DOHH2 (cell line): Measurements from ENCODE around the gene GBX2.

Source experiments
- H3F3A ChIP-seq: fragments of 200-600 bp; sonication (generic), shearing (Covaris generic); 2 replicates; pipeline ENCODE4 v1.6.0; 2016; ENCODE audit warnings: antibody characterized with exemption, mild to moderate bottlenecking; ENCODE audit not compliant: control insufficient read depth, insufficient read depth
- H3K27ac ChIP-seq: fragments of 200-600 bp; sonication (generic); 2 replicates; pipeline ENCODE4 v1.5.1; 2014; ENCODE audit warnings: low read depth, mild to moderate bottlenecking, low read length, moderate library complexity
- H3K27me3 ChIP-seq: fragments of 200-600 bp; sonication (generic); 2 replicates; pipeline ENCODE4 v1.6.1; 2014; ENCODE audit warnings: mild to moderate bottlenecking, low read length, mixed read lengths; ENCODE audit not compliant: control insufficient read depth
- H3K36me3 ChIP-seq: fragments of 200-600 bp; sonication (generic); 2 replicates; pipeline ENCODE4 v1.6.1; 2014; ENCODE audit warnings: mild to moderate bottlenecking, low read length, moderate library complexity, mixed read lengths; ENCODE audit not compliant: control insufficient read depth
- H3K4me1 ChIP-seq: fragments of 200-600 bp; sonication (generic); 2 replicates; pipeline ENCODE4 v1.6.1; 2014; ENCODE audit warnings: mild to moderate bottlenecking, low read length, mixed read lengths; ENCODE audit not compliant: control insufficient read depth
- H3K4me2 ChIP-seq: fragments of 200-600 bp; sonication (generic); 2 replicates; pipeline ENCODE4 v1.6.0; 2014; ENCODE audit warnings: mild to moderate bottlenecking, low read length, moderate library complexity
- H3K4me3 ChIP-seq: fragments of 200-600 bp; sonication (generic); 2 replicates; pipeline ENCODE4 v1.5.1; 2014; ENCODE audit warnings: mild to moderate bottlenecking, low read length, mixed read lengths
- H3K79me2 ChIP-seq: fragments of 200-600 bp; sonication (generic); 2 replicates; pipeline ENCODE4 v1.6.1; 2014; ENCODE audit warnings: mild to moderate bottlenecking, low read length, mixed read lengths; ENCODE audit not compliant: control insufficient read depth
- H3K9me2 ChIP-seq: fragments of 200-600 bp; sonication (generic); replicated peaks from 2 replicates; pipeline ENCODE4 v1.6.1; 2014; ENCODE audit warnings: mild to moderate bottlenecking, low read length, mixed read lengths; ENCODE audit not compliant: control insufficient read depth
- H3K9me3 ChIP-seq: fragments of 200-600 bp; sonication (generic); 2 replicates; pipeline ENCODE4 v1.6.1; 2014; ENCODE audit warnings: antibody characterized with exemption, low read length, mixed read lengths; ENCODE audit not compliant: control insufficient read depth, insufficient read depth
- H4K20me1 ChIP-seq: fragments of 200-600 bp; sonication (generic); 2 replicates; pipeline ENCODE4 v1.6.0; 2014; ENCODE audit warnings: low read depth, mild to moderate bottlenecking, antibody characterized with exemption, low read length, moderate library complexity; ENCODE audit not compliant: control insufficient read depth, insufficient read depth
- CTCF ChIP-seq: fragments of 200-600 bp; sonication (generic); IDR thresholded peaks from one replicate; pipeline ENCODE4 v1.5.1; 2014; ENCODE audit warnings: antibody characterized with exemption, mild to moderate bottlenecking, low read depth, low read length; ENCODE audit not compliant: poor library complexity, severe bottlenecking
- EZH2phosphoT487 ChIP-seq: fragments of 200-600 bp; sonication (generic); IDR thresholded peaks from 2 replicates; pipeline ENCODE4 v1.6.1; 2017; ENCODE audit warnings: borderline replicate concordance, mild to moderate bottlenecking, antibody characterized with exemption, low read length, moderate library complexity, mixed read lengths

The GBX2 gene

DNA sequence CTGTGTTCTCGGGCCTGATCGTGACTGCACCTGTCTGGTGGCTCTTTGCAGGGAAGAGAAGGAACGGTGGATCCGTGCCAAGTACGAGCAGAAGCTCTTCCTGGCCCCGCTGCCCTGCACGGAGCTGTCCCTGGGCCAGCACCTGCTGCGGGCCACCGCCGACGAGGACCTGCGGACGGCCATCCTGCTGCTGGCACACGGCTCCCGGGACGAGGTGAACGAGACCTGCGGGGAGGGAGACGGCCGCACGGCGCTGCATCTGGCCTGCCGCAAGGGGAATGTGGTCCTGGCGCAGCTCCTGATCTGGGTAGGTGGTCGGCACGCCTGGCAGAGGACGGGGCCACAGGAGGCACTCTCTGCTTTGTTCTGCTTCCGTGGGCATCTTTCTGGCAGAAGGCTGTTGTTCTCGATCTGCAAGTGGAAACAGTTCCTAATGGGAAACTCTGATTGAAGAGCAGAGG lies 48.0 kb downstream of the GBX2 start:
- H3K9me3 ChIP-seq: no peaks in the 10 kb centered on the region
- no peaks in the 10 kb centered on the region for H3K27me3 ChIP-seq
- H3K36me3 ChIP-seq: no peaks in the 10 kb centered on the region
- H3K4me1 ChIP-seq: no peaks in the 10 kb centered on the region
- H3K79me2 ChIP-seq: no peaks in the 10 kb centered on the region
- H3K27ac ChIP-seq: no peak overlapping the region
- TF ChIP-seq EZH2phosphoT487 (no peak), CTCF (no peak)
- no peak overlapping the region for H3K4me2 ChIP-seq
- H4K20me1 ChIP-seq: no peaks in the 10 kb centered on the region
- H3K4me3 ChIP-seq: no peak overlapping the region
- no peaks in the 10 kb centered on the region for H3F3A ChIP-seq
- no peaks in the 10 kb centered on the region for H3K9me2 ChIP-seq

DNA sequence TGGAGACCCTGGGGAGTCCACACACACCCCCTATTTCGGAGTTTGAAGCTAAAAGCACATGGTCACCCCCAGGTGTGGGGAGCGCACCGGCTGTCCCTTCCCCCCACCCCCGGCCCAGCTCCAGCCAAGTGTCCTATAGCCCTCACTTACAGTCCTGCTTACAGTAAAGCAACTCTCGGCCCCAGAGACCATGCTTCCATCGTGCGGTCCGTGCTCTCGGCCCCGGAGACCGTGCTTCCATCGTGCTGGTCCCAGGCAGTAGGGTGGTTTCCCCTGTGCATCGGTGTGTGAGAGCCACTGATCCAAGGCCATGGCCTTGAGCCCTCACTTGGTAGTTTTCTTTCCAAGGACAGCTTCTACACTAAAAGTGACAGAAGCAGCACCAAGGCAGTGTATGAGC lies 48.7 kb downstream of the GBX2 start:
- Histone ChIP-seq H3K9me2 (no peaks in the 10 kb centered on the region), H4K20me1 (no peaks in the 10 kb centered on the region), H3K36me3 (no peaks in the 10 kb centered on the region), H3F3A (no peaks in the 10 kb centered on the region), H3K9me3 (no peaks in the 10 kb centered on the region), H3K27ac (no peak overlapping the region), H3K27me3 (no peaks in the 10 kb centered on the region), H3K4me3 (no peak overlapping the region), H3K79me2 (no peaks in the 10 kb centered on the region), H3K4me2 (no peak overlapping the region), H3K4me1 (no peaks in the 10 kb centered on the region)
- TF ChIP-seq EZH2phosphoT487: no peak
- no peak for TF ChIP-seq CTCF

GRCh38 chr2:236119003-236119402 lies 49.2 kb downstream of the GBX2 start:
- no peak overlapping the region for H3K27ac ChIP-seq
- no peaks in the 10 kb centered on the region for H3K4me1 ChIP-seq
- no peak overlapping the region for H3K4me3 ChIP-seq
- no peaks in the 10 kb centered on the region for H4K20me1 ChIP-seq
- H3K79me2 ChIP-seq: no peaks in the 10 kb centered on the region
- H3K9me3 ChIP-seq: no peaks in the 10 kb centered on the region
- H3K36me3 ChIP-seq: no peaks in the 10 kb centered on the region
- TF ChIP-seq CTCF (no peak), EZH2phosphoT487 (no peak)
- no peaks in the 10 kb centered on the region for H3K27me3 ChIP-seq
- no peaks in the 10 kb centered on the region for H3K9me2 ChIP-seq
- no peak overlapping the region for H3K4me2 ChIP-seq
- H3F3A ChIP-seq: no peaks in the 10 kb centered on the region

- TF ChIP-seq CTCF (no peak), EZH2phosphoT487 (no peak)
- no peaks in the 10 kb centered on the region for H3K36me3 ChIP-seq
- no peak overlapping the region for H3K4me2 ChIP-seq
- H3K27me3 ChIP-seq: no peaks in the 10 kb centered on the region
- no peaks in the 10 kb centered on the region for H3K4me1 ChIP-seq
- H3F3A ChIP-seq: no peaks in the 10 kb centered on the region
- no peak overlapping the region for H3K27ac ChIP-seq
- no peak overlapping the region for H3K4me3 ChIP-seq
- H3K9me2 ChIP-seq: no peaks in the 10 kb centered on the region
- H4K20me1 ChIP-seq: no peaks in the 10 kb centered on the region
- H3K79me2 ChIP-seq: no peaks in the 10 kb centered on the region
- H3K9me3 ChIP-seq: no peaks in the 10 kb centered on the region
Observed at GRCh38 chr2:236117861-236118269, 50.3 kb downstream of the GBX2 start.
